Kidney (tissue), 14 donors: ENCODE data around the gene SNTG2. TPM values are rescaled to one million over a fixed set of nuclear protein-coding genes. Genes with fewer than 3 reads are reported as not detected.

ENCODE experiments used
- DNase-seq, 5 donors: peaks; one replicate each; pipeline ENCODE4 v3.0.0-alpha.2; 2013 to 2020
- FAIRE-seq: peaks from 2 replicates; lab custom pipeline; 2012; peaks lifted over from hg19 to GRCh38; lab: Jason Lieb, UNC
- H3K27ac ChIP-seq, 2 donors: one replicate each; pipeline ENCODE4 v1.7.0; 2013; ENCODE audit warnings: low read depth in 2 of 2, low read length in 2 of 2, inconsistent platforms in 1 of 2
- H3K27me3 ChIP-seq: one replicate; pipeline ENCODE4 v1.7.1; 2013; ENCODE audit warnings: low read length, inconsistent platforms; ENCODE audit not compliant: control insufficient read depth, insufficient read depth
- H3K36me3 ChIP-seq, 3 donors: one replicate each; pipeline versions ENCODE4 v1.7.0 to v1.7.1; 2013; ENCODE audit warnings: low read length in 3 of 3, control low read depth in 1 of 3, inconsistent platforms in 1 of 3; ENCODE audit not compliant: insufficient read depth in 3 of 3, control insufficient read depth in 2 of 3
- H3K4me1 ChIP-seq, 3 donors: one replicate each; pipeline versions ENCODE4 v1.7.0 to v1.7.1; 2013; ENCODE audit warnings: low read length in 3 of 3, inconsistent platforms in 1 of 3, low read depth in 1 of 3; ENCODE audit not compliant: control insufficient read depth in 2 of 3, insufficient read depth in 2 of 3
- H3K4me3 ChIP-seq, 3 donors: one replicate each; pipeline versions ENCODE4 v1.7.0 to v1.8.1; 2013; ENCODE audit warnings: low read length in 3 of 3, control low read depth in 1 of 3, inconsistent platforms in 1 of 3
- H3K9ac ChIP-seq, 3 donors: one replicate each; pipeline versions ENCODE4 v1.7.0 to v1.7.1; 2013; ENCODE audit warnings: low read length in 3 of 3, control low read depth in 1 of 3, inconsistent platforms in 1 of 3
- H3K9me3 ChIP-seq, 3 donors: one replicate each; pipeline versions ENCODE4 v1.7.0 to v1.7.1; 2013; ENCODE audit warnings: low read length in 3 of 3, control low read depth in 1 of 3, inconsistent platforms in 1 of 3; ENCODE audit not compliant: control insufficient read depth in 2 of 3, insufficient read depth in 1 of 3
- intact Hi-C: fragments of 100-400 bp; cut with DNase I; formaldehyde crosslinking; loops from one replicate; pipeline ENCODE4 v1.11.1; 2022
- polyA plus RNA-seq: library from polyadenylated mRNA; stranded (reverse); fragments of 350-450 nt; fragmentation: Illumina TruSeq; extraction: RNeasy Lipid Tissue Mini Kit (QIAGEN cat#74804); gene quantifications from one replicate; pipeline ENCODE4 v1.2.3, GENCODE V29; 2014; ENCODE audit warnings: low read depth, low replicate concordance; ENCODE audit not compliant: insufficient read depth
- total RNA-seq: library from RNA; stranded (reverse); fragmentation: NEBNext Ultra II Directional; extraction: Animal tissue kit (Norgen Biotek cat#: 25700); gene quantifications from one replicate; pipeline ENCODE4 v1.2.1, GENCODE V29; 2021
- TF ChIP-seq, protein P1 (sequence below): IDR thresholded peaks from 3 replicates; pipeline ENCODE4 v1.5.1; 2012; ENCODE audit warnings: mild to moderate bottlenecking, moderate library complexity, borderline replicate concordance; ENCODE audit not compliant: insufficient read depth; ENCODE audit errors: extremely low read depth
- donor health status: control.
- donor health status: control.
- donor health status: control.
- donor health status: control.
- donor health status: control.
- donor health status: DM: yes; HTN: yes; CAD: no.
- donor health status: Normal renal cell carcinoma (clear cell type).

SNTG2 gene
- total and polyA plus RNA-seq, 2 donors from 2014 or later: 2.2 TPM; not detected in 1

GRCh38 chr2:1192121-1192520 lies 241.5 kb downstream of the SNTG2 start:
- DNase-seq (no peak), FAIRE-seq (no peak)
- Histone ChIP-seq H3K27me3 (no peaks in the 10 kb centered on the region), H3K9me3 (peaks cover 0 to 6% (median 1%) of the 10 kb centered on the region in 3 donors), H3K27ac (no peak overlapping the region), H3K9ac (no peak overlapping the region), H3K4me1 (no peaks in the 10 kb centered on the region), H3K36me3 (no peaks in the 10 kb centered on the region), H3K4me3 (no peak overlapping the region)
- intact Hi-C loops: no loop called here
- TF ChIP-seq, protein P1, sequence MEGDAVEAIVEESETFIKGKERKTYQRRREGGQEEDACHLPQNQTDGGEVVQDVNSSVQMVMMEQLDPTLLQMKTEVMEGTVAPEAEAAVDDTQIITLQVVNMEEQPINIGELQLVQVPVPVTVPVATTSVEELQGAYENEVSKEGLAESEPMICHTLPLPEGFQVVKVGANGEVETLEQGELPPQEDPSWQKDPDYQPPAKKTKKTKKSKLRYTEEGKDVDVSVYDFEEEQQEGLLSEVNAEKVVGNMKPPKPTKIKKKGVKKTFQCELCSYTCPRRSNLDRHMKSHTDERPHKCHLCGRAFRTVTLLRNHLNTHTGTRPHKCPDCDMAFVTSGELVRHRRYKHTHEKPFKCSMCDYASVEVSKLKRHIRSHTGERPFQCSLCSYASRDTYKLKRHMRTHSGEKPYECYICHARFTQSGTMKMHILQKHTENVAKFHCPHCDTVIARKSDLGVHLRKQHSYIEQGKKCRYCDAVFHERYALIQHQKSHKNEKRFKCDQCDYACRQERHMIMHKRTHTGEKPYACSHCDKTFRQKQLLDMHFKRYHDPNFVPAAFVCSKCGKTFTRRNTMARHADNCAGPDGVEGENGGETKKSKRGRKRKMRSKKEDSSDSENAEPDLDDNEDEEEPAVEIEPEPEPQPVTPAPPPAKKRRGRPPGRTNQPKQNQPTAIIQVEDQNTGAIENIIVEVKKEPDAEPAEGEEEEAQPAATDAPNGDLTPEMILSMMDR: no peak

DNA sequence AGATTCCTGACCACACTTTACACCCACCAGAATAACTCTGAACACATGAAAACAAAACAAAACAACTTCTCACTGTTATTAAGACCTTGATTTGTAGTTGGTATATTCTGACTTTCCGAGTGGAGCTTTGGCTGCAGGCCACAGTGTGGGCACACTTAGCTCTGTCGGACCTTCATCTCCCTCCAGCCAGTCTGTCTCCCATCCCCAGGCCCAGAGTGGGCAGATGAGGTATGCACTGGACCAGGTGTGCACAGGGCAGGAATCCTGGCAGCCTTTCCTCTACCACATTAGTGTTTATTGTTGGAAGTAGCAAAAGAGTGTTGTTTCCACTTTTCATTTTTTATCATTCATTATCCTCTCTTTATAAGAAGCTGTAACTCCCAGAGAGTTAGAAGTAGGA lies 243.2 kb downstream of the SNTG2 start:
- FAIRE-seq: no peak
- H3K4me1 ChIP-seq: no peaks in the 10 kb centered on the region
- intact Hi-C loops: no loop called here
- no peaks in the 10 kb centered on the region for H3K36me3 ChIP-seq
- no peaks in the 10 kb centered on the region for H3K27me3 ChIP-seq
- DNase-seq: no peak
- no peak overlapping the region for H3K27ac ChIP-seq
- TF ChIP-seq, protein P1: no peak
- no peak overlapping the region for H3K4me3 ChIP-seq
- no peak overlapping the region for H3K9ac ChIP-seq
- H3K9me3 ChIP-seq: peaks cover 0 to 6% (median 0%) of the 10 kb centered on the region in 3 donors

- Histone ChIP-seq H3K4me1 (no peaks in the 10 kb centered on the region), H3K9me3 (no peaks in the 10 kb centered on the region), H3K9ac (no peak overlapping the region), H3K27me3 (no peaks in the 10 kb centered on the region), H3K4me3 (no peak overlapping the region), H3K36me3 (no peaks in the 10 kb centered on the region), H3K27ac (no peak overlapping the region)
- DNase-seq (no peak), FAIRE-seq (no peak)
- TF ChIP-seq, protein P1: no peak
- intact Hi-C loops: no loop called here
Measured at GRCh38 chr2:1203772-1204171, 253.1 kb downstream of the SNTG2 start.

- TF ChIP-seq, protein P1: no peak
- Histone ChIP-seq H3K27me3 (no peaks in the 10 kb centered on the region), H3K4me1 (no peaks in the 10 kb centered on the region), H3K27ac (no peak overlapping the region), H3K9ac (no peak overlapping the region), H3K4me3 (no peak overlapping the region), H3K36me3 (no peaks in the 10 kb centered on the region), H3K9me3 (no peaks in the 10 kb centered on the region)
- intact Hi-C loops: no loop called here
- FAIRE-seq (no peak), DNase-seq (no peak)
Measured at GRCh38 chr2:1205853-1206252, 255.2 kb downstream of the SNTG2 start.
